ENCODE measurements around the gene PGAP3.
A peak's percentile ranks its signal among the peaks of the same experiment; 100 is the strongest.

PGAP3 gene

DNA sequence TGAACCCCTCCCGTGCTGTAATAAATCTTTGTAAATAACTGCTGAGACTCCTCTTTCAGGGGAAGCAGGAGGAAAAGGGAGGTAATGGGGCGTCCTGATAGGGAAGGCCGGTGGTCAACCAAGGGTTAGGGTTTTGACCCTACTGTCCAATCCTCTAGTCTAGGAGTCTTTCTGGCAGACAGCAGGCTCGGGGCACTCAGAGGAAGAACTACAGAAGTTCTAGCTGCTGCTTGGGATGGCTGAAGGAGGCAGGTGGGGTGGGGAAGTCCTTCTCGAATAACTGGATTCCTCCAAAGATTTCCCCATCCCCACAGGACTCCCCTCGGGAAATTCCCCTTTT is 51.3 kb downstream of the PGAP3 start:
- DNase-seq: no peak

DNA sequence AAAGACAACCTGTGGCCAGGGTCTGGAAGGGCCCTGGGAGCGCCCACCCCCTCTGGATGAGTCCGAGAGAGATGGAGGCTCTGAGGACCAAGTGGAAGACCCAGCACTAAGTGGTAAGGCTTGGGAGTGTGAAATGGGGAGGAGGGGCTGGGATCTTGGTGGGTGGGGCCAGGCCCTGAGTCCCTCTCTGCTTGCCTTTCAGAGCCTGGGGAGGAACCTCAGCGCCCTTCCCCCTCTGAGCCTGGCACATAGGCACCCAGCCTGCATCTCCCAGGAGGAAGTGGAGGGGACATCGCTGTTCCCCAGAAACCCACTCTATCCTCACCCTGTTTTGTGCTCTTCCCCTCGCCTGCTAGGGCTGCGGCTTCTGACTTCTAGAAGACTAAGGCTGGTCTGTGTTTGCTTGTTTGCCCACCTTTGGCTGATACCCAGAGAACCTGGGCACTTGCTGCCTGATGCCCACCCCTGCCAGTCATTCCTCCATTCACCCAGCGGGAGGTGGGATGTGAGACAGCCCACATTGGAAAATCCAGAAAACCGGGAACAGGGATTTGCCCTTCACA is 52.2 kb downstream of the PGAP3 start:
- DNase-seq: no peak

DNA sequence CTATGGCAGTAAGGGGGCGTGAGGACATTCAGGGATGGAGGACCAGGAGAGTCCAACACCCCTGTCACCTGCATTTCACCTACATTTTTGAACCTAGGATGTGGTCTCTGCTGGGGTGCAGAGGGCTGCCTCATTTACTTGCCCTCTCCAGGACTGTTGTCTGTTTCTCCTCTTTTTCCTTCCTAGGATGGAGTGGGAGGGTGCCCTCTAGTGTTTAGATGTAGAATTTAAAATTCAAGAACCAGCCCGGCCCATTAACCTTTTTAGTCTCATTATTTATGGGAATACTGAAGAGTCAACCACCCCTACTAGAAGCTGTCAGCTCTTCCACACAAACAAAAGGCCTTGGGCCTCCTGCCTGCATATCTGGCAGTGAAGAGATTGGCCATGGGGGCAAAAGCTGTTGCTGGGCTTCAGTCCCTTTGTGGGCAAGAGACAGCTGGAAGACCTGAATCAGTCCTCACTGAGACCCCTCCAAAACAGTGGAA is 53.4 kb downstream of the PGAP3 start:
- DNase-seq: no peak

DNA sequence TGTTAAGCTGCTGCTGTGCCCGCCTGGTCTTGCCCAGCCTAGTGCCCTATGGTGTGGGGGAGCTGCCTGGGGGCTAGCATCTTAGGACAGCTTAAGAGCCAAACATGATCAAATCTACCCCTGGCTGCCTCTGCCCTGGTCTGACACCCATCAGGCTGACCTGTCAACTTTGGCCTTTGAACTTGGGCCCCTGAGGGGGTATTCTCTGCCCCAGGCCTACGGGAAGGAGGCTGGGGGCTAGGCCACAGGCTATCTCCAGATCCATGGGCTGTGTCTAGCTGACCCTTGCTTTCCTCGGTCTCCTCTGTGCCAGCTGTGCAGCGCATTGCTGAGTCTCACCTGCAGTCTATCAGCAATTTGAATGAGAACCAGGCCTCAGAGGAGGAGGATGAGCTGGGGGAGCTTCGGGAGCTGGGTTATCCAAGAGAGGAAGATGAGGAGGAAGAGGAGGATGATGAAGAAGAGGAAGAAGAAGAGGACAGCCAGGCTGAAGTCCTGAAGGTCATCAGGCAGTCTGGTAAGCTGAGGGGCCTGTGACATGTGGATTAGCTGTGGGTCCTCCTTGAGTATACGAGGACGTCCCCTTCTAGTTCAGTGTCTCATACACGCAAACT is 54.2 kb downstream of the PGAP3 start:
- no peak for DNase-seq

DNA sequence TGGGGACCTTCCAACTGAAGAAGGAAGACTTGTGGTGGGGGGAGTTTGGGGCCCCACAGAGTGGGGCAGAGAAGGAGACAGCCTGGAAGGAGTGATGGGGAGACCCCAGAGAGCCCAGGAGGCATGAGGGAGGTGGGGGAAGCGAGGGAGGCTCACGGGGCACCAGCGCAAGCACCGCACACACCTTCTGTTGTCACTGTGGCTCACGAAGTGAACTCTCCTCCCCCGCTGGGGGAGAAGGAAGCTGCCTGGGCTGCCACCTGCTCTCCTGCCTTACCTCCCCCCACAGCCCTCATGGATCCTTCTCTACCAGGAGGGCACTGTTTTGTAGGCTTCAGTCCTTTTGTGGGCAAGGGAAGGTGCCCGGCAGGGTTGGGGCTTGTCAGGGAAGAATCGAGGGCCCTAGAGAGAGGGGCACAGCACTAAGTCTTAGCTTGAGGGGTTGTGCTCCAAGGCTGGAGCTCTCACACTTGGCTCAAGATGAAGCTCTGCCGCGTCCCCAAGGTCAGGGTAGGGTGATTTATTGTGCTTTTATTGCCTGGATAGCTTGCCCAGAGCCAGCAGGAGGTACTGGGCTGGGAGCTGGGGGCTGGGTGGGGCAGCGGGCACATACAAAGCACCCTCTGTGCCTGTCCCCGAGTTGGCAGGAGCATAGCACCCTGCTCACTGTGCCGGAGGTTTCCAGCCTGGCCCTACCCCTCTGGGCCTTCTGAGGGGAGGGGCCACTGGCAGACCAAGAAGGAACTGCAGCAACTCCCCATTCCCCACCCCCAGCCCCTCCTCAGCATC is 55.5 kb downstream of the PGAP3 start:
- DNase-seq: no peak

DNA sequence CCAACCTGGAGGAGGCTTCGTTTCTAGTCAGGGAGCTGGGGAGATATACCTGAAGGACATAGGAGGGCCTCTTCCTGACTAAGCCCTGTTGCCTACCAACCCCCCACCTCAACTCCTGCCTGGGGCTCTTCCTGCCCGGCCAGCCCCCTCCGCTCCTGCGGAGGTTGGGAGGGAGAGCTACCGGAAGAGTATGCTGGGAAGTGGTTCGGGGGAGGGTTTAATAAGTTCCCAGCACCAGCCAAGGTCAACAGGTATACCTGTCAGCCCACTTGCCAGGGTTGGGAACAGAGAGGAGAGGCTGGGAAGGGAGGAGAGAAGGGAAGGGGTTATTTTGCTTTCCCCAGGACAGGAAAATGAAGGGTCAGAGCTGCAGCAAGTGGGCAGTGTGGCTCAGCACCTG is 56.5 kb downstream of the PGAP3 start:
- DNase-seq: no peak

DNA sequence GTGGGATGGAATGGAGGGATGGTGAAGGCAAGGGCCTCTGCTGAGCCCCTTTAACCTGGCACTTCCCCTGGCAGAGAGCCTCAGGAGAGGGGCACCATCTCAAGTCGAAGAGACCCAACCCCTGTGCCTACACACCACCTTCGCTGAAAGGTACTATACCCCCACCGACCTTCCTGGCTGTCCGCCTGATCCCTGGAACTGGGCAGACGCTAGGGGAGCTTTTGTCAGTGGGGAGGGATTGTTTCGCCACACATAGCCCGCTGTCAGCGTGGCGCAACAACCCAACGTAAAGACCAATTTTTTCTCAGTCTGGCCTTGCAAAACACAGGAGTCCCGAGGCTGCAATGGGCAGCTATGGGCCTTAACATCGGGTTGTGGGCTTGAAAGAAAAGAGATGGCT is 58.0 kb downstream of the PGAP3 start:
- DNase-seq: no peak

DNA sequence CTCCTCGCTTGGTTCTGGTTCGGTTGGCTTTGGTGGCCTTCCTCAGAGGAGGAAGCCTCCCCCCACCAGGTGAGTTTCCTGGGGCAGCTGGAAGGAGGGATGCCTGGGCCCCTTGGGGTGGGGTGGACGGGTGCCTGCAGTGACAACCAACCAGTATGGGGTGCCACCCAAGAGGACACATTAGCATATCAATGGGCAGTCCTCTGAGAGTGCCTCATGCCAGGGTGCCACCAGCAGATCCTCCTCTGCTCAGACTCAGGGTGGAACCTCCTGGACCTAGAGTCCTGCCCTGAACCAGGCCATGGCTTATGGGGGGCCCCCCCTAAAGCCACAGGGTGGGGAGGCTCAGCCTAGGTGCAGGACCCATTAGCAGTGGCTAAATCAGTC is 58.4 kb downstream of the PGAP3 start:
- DNase-seq: no peak

DNA sequence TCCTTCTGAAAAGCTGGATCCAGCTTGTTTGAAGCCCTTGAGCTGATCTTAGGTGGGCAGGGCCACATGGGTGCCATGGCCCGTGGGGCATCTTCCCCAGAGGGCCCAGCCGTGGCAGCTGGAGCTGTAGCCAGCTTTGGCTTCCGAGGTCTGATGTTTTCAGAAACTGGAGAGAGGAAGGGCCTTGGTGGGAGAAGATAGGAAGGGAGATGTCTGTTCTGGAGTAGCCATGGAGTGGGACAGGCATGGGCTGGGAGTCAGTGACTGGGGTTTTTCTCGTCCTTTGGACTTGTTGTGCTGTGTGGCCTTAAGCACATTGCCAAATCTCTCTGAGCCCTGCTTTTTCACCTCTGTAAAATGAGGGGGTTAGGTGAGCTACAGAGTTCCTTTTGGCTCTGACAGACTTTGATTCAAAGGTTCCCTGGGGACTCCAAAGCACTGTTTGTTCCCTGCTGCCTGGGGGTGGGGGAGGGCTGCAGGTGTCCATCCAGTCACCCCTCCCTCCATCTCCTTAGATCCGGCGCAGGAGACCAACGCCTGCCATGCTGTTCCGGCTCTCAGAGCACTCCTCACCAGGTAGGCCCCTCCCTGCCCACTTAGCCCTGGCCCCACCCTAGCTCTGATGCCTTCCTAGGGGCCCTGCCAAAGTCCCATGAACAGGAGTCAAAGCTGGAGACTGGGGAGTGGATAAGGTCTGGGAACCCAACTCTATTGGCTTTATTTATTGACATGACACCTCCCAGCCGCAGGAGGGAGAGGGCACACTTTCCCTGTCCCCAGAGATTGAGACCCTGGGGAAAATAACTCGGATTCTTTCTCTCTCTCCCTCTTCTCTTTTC is 59.0 kb downstream of the PGAP3 start:
- DNase-seq: no peak

DNA sequence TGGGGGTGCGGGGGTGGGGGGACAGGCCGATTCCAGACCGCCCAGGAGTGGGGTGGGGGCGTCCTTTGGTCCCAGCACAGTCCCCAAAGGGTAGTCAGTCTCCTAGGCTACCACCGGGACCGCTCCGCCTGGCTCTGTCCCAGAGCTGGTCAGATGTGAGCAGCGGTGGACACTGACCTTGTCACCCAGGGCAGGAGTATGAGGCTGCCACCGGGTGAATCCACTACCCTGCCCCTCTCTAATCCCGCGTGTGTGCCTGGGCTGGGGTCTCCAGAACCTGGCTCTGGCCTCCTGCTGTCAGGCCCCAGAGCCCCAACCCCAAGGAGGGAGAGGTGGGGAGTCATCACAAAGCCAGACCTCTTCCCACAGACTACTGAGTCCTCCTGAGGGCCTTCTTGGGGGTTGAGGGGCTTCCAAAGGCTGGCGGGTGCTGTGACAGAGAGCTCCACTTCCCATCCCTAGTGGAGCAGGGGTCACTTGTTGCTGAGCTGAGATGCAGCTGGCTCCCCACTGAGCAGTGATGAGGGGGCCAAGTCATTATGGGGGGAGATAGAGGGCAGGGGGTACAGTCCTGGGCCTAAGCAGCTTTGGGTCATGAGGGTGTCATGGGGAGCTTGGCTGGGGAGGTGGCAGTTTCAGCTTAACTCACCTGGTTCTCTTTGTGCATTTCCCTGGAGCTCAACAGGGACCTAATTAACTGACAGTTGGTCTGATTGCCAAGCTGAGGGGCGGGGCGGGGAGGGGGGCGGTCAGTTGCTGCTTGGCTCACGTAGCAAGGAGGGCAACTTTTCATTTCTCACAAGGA is 59.9 kb downstream of the PGAP3 start:
- no peak for DNase-seq

DNA sequence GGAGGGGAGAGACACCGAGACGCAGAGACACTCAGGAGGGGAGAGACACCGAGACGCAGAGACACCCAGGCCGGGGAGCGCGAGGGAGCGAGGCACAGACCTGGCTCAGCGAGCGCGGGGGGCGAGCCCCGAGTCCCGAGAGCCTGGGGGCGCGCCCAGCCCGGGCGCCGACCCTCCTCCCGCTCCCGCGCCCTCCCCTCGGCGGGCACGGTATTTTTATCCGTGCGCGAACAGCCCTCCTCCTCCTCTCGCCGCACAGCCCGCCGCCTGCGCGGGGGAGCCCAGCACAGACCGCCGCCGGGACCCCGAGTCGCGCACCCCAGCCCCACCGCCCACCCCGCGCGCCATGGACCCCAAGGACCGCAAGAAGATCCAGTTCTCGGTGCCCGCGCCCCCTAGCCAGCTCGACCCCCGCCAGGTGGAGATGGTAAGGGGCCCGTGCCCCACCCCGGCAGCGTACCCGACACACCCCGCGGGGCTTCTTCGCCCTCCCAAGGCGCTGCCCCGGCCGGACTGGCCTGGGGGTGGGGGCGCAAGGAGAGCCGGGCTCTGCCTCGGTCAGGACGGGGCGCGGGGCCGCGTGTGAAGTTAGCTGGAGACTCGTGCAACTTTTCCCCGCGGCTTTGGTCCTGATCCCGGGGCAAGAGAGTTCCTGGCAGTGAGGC is 60.7 kb downstream of the PGAP3 start:
- no peak for DNase-seq

DNA sequence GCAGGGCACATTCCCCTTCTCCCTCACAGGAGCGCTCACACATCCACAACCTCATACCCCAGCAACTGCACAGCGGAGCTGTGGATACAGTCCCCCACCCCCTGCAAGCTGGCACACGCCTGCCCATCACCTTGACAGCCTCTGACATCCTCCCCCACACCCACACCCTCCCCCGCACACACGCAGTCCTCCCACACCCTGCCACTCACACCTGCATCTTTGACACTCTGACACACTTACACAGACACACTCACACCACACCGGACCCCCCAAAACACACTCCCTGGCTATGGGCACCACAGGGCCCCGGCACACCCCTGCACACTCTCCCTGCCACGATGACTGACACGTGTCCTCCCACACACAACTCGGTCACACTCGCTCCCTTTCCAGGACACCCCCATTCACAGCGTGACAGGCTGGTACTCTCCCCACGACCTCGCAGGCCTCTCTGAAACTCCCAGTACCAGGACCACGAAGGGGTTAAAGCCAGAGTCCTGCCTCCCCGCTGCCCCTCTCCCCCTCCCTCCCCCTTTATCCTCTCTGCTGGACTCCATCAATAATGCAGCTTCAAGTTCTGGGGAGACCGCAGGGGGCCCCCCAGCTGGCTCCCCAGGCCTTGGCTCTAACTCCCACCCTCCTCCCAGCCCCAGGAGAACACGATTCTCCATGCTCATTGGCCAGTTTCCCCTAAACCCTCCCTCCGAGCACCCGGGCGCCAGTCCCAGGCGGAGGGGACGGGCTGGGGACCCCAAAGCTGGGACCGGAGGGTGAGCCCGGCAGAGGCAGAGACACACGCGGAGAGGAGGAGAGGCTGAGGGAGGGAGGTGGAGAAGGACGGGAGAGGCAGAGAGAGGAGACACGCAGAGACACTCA is 61.4 kb downstream of the PGAP3 start, which contains the start of gene PPP1R1B:
TSS of gene PPP1R1B (plus strand) at position 782 of the 876 bp plus-strand sequence. CDS start 441 bp downstream, outside the sequence.
- peak; percentile 61 for DNase-seq

DNA sequence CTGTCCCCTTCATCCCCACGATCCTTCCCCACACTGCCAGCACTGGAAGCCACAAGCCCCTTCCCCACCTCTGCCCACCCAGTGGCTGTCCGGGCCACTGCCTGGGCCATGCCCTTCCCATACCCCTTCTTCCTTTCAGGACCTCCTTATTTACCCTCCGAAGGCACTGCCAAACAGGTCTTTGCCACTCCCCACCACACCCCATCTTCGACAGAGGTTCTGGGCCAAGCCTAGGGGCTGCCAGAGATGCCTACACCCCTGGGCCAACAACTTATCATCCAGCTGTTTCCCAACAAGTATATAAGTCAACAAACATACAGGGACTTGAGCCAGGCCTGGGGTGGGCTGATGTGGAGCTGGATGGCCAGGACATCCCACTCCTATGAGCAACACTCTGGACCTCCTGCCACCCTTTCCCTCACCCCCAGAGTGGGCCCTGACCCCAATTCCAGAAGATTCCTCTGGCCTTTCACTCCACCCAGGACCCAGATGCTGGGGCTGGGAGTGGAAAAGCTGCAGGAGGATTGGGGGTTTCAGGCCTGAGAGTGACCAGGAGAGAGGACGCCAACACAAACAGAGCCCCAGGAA is 62.6 kb downstream of the PGAP3 start:
- DNase-seq: no peak

DNA sequence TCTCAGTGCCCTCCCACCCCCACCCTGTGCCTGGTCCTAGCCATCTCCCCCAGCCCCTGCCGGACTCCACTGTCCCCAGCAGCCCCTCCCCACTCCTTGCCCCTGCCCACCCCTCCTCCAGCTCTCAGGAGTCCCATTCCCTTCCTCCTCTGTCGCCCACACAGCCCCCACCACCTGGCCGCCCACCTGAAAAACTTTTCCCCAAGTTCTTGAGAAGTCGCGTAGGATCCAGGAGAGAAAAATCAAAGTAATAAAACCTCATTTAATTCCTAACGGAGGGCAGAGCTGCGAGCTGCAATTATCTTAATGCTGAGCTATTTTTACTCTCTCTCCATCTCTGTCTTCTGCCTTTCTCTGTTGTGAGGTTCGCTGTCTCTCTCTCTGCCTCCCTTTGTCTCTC is 63.5 kb downstream of the PGAP3 start:
- no peak for DNase-seq

DNA sequence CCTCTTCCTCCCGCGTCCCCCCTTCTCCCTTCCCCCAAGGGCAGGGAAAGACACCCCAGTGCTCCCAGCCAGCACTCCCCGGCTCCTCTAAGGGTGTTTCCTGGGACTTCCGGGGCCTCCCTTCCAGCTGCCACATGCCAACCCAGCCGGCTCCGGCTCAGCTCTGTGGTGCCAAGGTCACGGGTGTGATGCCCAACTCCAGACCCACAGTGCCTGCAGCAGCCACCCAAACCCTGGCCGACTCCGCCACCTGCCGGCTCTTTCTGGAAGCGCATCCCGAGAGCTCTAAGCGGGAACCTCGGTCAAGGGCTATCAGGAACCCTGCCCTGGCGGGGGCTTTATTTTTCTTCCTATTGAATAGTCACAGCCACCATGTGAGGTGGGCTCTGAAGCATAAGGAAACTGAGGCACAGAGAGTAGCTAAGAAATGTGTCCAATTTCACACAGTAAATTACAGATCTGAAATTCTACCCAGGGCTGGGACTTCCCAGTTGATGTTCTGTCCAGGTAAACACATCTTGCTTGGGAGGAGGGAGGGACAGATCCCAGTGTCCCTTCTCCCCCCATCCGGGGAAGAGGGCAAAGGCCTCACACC is 64.4 kb downstream of the PGAP3 start:
- DNase-seq: peak; percentile 96

DNA sequence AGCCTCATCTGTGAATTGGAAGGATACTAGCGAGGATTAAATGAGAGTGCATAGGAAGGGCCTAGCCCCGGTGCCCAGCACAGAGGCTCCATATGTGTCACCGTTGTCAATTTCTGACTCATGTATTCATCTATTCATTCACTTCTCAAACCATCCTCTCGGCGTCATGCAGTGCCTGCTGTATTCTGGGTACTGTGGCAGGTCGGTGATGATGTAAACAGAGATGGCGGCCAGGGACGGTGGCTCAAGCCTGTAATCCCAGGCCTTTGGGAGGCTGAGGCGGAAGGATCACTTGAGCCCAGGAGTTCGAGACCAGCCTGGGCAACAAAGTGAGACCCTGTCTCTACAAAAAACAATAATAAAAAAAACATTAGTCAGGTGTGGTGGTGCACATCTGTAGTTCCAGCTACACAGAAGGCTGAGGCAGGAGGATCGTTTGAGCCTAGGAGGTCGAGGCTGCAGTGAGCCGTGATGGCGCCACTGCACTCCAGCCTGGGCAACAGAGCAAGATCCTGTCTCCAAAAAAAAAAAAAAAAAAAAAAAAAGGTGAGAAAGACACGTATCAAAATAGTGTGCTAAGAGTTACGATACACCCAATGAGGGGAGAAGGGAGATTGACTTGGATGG is 65.4 kb downstream of the PGAP3 start:
- DNase-seq: no peak

DNA sequence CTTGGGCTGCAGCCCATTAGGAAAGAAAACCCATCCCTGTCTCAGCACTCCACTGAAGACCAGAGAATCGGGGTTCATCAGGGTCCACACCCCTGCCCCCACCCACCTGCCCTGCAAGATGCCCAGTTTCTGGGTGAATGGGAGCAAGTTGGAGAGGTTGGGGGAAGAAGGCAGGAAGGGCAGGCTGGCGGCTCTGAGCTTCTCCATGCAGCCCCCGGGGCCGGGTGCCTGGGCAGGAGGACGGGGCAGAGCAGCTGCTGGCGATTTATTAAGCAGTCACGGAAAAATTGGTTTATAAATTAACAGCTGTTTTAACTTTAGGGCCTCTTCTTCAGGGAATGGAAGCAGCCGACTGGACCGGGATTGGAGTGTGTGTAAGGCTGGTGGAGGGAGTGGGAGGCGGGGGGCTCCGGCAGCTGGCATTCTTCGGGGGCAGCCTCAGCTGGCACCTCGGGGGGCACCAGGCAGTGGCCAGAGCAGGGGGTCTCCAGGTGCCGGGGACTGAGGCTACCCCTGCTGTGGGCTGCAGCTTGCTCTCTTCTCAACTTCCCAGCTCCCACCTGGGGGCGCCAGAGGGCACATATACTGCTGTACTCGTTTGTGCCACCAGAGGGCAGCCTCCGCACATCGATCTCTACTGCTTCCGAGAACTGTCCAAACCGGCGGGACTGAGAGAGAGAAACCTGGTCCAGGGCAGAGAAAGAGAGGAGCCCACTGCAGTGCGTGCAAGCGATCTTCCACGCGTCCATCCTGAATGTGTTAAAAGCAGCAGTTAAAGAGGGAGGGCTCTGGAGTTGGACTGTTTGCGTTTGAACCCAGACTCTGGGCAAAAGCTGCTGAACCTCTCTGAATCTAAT is 66.1 kb downstream of the PGAP3 start:
- DNase-seq: peak; percentile 100

All from activated CD8-positive, alpha-beta memory T cell treated with anti-CD3 and anti-CD28 coated beads for 24 hours (primary cell).